Right lung (tissue), 10 donors: Measurements from ENCODE around the gene MRPL47. TPM values are rescaled to one million over a fixed set of nuclear protein-coding genes. Genes with fewer than 3 reads are reported as not detected.
"Not testable (repeated sequence)": the region's sequence is repeated elsewhere in the genome, so short reads cannot be mapped to it uniquely, and the experiment has no call there.

ENCODE experiments used
- DNase-seq, 2 donors: peaks; one replicate each; pipeline ENCODE4 v3.0.0-alpha.2; 2013
- long read RNA-seq, 8 donors: transcript quantifications; one replicate each; lab custom pipeline, GENCODE V29; 2026
- polyA plus RNA-seq, 5 donors: library from polyadenylated mRNA; unstranded; fragments of 120-200 nt; gene quantifications; one replicate each; pipeline versions ENCODE4 v1.2.1 to v1.2.3, GENCODE V29; 2013; ENCODE audit warnings: inconsistent platforms in 1 of 5, low replicate concordance in 1 of 5; ENCODE audit not compliant: insufficient read length in 5 of 5, insufficient read depth in 1 of 5

Gene MRPL47
- polyA plus RNA-seq, result 10 to 100 TPM; 41.1 to 62.8 (median 50.3) TPM
- long read RNA-seq, donor 1, transcript MRPL47-203 (7 exons, 1,370 nt), result major isoform, 32 of 35 reads
- long read RNA-seq, donor 1, partial matches to known transcripts, result 0 of 35 reads
- long read RNA-seq, donor 1, other reads (novel, unspliced or antisense), result 0 of 35 reads
- long read RNA-seq, donor 2, transcript MRPL47-202 (6 exons, 673 nt), result minor isoform, 5 of 21 reads
- long read RNA-seq, donor 2, transcript MRPL47-203 (7 exons, 1,370 nt), result major isoform, 16 of 21 reads
- long read RNA-seq, donor 2, partial matches to known transcripts, result 0 of 21 reads
- long read RNA-seq, donor 2, other reads (novel, unspliced or antisense), result 0 of 21 reads
- long read RNA-seq, donor 3, transcript MRPL47-203 (7 exons, 1,370 nt), result major isoform, 19 of 661 reads
- long read RNA-seq, donor 3, partial matches to known transcripts, result 613 of 661 reads
- long read RNA-seq, donor 3, other reads (novel, unspliced or antisense), result 28 of 661 reads
- long read RNA-seq, donor 4, transcript MRPL47-203 (7 exons, 1,370 nt), result major isoform, 11 of 14 reads
- long read RNA-seq, donor 4, partial matches to known transcripts, result 0 of 14 reads
- long read RNA-seq, donor 4, other reads (novel, unspliced or antisense), result 0 of 14 reads
- long read RNA-seq, donor 5, transcript MRPL47-203 (7 exons, 1,370 nt), result major isoform, 50 of 416 reads
- long read RNA-seq, donor 5, transcript MRPL47-202 (6 exons, 673 nt), result minor isoform, 6 of 416 reads
- long read RNA-seq, donor 5, partial matches to known transcripts, result 326 of 416 reads
- long read RNA-seq, donor 5, other reads (novel, unspliced or antisense), result 34 of 416 reads
- long read RNA-seq, donor 6, transcript MRPL47-202 (6 exons, 673 nt), result minor isoform, 6 of 31 reads
- long read RNA-seq, donor 6, transcript MRPL47-203 (7 exons, 1,370 nt), result major isoform, 25 of 31 reads
- long read RNA-seq, donor 6, partial matches to known transcripts, result 0 of 31 reads
- long read RNA-seq, donor 6, other reads (novel, unspliced or antisense), result 0 of 31 reads
- long read RNA-seq, donor 7, transcript MRPL47-203 (7 exons, 1,370 nt), result major isoform, 13 of 15 reads
- long read RNA-seq, donor 7, partial matches to known transcripts, result 0 of 15 reads
- long read RNA-seq, donor 7, other reads (novel, unspliced or antisense), result 0 of 15 reads
- long read RNA-seq, donor 8, transcript MRPL47-203 (7 exons, 1,370 nt), result major isoform, 17 of 20 reads
- long read RNA-seq, donor 8, partial matches to known transcripts, result 0 of 20 reads
- long read RNA-seq, donor 8, other reads (novel, unspliced or antisense), result 0 of 20 reads

DNA sequence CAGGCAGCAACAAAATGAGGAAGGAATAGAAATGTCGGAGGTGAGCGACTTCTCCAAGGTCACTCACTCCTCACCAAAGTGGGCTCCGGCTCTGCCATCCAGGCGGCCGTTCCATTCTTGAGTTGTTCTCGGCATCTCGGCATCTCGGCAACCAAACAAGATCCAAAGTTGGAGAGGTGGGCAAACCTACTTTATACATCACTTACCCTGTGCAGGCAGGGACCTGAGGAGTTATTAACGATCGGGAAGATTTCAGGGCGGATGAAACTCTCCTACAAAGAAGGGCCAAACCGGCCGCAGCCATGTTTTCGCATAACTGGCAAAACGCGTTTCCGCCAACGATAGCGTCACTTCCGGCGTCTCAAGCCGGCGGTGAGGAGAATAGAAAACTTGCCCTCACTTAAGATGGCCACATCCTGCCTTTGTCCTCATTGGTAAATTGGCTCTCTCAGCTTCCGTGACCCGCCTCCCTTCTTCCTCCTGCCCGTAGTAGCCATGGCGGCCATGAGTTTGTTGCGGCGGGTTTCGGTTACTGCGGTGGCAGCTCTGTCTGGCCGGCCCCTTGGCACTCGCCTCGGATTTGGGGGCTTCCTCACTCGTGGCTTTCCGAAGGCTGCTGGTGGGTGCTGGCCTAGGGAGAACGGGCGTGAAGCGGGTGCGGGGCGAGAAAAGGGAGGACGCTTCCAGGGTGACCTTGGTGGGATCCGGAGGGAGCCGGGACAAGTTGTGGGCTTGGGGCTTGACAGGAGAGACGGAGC lies at the start of gene MRPL47, which contains the start of gene NDUFB5:
Gene MRPL47 (minus strand): TSS at position 318 of the 758 bp plus-strand sequence. CDS start 14 bp downstream, at position 304.
Gene NDUFB5 (plus strand): TSS at position 474 of the 758 bp plus-strand sequence. CDS start 22 bp downstream, at position 496.
- DNase-seq, result peak; percentile 96 to 97

GRCh38 chr3:179653096-179653797 lies 48.8 kb upstream of the MRPL47 start:
- peak; percentile 76 to 78 for DNase-seq

DNA sequence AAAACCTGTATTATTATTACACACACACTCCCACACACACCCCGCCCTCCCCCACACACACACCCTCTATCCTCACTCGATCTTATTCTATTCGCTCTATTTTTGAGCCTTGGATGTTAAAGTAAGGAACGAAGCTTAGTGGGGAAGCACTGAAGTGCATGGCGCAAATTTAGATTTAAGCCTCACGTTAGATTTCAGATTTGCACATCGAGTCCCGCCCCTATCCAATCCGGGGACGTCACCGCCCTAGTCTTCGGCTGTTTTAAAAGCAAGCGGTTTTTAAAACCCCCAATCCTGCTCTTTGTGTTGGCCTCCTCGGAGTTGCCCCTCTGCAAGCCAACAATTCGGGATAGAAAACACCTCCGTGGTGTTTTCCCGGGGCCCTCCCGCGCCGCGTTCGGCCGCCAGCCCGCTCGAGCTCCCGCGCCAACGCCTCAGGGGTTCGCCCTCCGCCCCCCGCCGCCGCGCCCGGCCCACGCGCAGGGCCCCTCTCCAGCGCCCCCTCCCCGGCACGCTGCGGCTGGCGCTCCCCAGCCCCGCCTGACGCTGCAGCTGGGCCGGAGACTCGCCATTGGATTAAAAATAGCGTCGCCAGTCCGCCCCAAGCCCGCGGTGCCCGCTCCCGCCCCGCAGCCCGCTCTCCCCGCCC lies 48.1 kb upstream of the MRPL47 start, which contains the start of gene USP13:
Gene USP13 (plus strand): TSS at position 594 of the 649 bp plus-strand sequence. CDS start 186 bp downstream, outside the sequence.
- peak; percentile 77 to 79 for DNase-seq

DNA sequence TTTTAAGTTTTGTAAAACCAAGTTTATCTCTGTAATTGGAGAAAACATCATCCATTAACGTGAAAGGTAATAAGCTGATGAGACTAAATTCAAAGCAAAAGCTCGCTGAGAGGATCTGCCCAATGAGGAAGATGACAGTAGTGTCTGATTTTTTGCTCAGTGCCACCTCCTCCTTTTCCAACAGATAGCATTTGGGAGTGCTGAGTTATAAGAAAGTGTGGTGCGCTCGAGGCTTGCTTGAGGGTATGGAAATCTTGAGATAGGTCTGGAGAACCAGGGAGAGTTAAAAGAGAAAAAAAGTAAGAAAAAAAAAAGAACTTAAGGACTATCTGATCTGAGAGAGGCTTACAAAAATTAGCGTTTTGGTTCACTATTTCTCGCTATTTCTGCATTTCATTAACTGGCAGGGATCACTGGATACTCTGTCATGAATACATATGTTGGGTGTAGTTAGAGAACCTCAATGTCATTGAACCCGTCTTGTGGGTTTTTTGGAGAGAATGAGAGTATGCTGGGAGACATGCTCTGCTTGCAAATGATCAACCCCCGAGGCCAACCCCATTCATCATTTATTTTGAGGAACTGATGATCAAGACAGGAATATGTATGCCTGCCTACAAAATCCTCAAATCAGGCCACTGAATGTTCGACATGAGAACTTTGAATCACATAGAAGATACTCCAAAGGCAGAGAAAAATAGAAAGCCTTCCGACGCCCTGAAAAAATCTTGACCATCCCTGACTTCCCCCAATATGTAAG lies 47.4 kb upstream of the MRPL47 start:
- DNase-seq, result no peak

DNA sequence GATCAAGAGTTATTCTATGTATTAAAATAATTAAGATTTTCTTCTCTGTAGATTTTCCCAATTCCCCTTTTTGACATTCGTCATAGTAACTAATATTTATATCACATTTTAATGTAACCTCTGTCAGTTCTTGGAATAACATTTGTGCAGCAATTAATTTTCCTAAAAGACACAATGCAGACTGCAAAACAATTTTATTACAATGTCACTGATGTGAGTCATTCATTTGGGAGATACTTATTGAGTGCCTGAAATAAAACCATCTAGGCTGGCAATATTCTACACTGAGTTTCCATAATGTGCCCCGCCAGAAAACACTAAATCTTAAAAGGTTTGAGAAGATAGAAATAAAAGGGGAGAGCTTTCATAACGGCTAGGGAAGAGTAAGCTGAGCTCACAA lies 41.7 kb upstream of the MRPL47 start:
- DNase-seq, result no peak

- DNase-seq, result not testable (repeated sequence)
These were observed 39.4 kb upstream of the MRPL47 start for GRCh38 chr3:179643837-179644236.

GRCh38 chr3:179642871-179643270 lies 38.4 kb upstream of the MRPL47 start:
- DNase-seq, result no peak

DNA sequence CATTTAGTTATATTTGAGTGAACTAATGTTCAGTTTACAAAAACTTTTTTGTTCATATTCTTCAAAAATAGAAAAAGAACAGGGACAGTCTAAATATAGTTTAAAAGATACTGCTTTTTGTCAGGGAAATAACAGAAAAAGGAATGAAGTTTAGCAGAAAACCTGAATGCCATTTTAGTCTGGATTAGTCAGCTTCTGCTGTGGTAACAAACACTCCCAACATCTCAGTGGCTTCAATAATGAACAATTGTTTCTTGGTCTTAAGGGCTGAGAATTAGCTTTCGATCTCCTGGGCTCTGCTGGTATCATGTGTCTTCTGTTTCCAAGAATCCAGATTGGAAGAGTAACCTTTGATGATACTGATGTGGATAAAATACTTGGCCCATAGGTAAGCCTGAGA lies 36.0 kb upstream of the MRPL47 start:
- DNase-seq, result no peak

DNA sequence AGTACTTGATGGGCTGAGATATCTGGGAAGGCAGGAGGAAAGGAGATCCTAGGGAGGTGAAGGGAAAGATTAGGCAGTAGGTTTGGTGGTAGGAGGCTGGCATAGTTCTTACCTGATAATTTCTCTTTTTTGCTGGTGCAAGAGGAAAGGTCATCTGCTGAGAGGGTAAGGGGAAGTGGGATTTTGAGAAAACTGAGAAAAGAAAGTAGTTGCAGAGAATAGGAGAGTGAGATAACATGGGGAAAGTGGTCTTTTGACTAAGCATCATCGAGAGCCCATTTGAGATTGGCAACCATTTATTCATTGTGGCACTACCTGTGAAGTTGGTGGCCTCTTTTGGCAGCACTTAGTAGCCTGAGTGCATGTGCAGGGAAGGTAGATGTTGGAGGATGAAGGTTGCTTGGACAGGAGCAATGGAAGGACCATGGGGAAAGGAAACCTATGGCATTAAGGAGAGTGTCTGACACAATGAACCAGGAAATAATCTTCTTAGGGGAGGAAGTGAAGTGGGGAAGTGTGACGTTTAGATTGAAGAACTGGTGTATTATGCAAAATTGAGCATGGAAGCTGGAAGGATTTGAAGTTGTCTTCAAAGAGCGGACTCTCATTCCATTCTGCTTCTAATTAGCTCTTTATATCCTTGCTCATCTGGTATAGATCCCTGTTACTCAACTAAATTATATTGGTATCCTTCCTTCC lies 26.5 kb upstream of the MRPL47 start:
- no peak for DNase-seq

DNA sequence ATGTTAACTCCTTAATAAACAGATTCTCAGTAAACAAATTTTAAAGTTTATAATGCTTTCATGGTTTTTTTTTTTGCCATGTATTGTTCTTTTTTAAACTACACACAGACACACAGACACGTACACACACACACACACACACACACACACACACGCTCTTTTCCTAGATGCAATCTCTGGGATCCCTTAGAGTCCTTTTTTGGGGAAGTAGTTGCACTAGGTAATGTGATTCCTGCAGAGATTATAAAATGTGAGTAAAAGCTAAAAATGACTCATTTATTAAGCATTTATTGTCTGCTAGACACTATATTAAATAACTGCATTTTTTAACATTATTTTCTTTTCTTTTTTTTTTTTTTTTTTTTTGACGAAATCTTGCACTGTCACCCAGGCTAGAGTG lies 20.0 kb upstream of the MRPL47 start:
- DNase-seq, result no peak

- no peak for DNase-seq
These were observed 17.6 kb upstream of the MRPL47 start for GRCh38 chr3:179622023-179622422.

- no peak for DNase-seq
These were observed 11.2 kb upstream of the MRPL47 start for GRCh38 chr3:179615458-179616173.

- DNase-seq, result no peak
These were observed 9.4 kb upstream of the MRPL47 start for GRCh38 chr3:179613807-179614206.

DNA sequence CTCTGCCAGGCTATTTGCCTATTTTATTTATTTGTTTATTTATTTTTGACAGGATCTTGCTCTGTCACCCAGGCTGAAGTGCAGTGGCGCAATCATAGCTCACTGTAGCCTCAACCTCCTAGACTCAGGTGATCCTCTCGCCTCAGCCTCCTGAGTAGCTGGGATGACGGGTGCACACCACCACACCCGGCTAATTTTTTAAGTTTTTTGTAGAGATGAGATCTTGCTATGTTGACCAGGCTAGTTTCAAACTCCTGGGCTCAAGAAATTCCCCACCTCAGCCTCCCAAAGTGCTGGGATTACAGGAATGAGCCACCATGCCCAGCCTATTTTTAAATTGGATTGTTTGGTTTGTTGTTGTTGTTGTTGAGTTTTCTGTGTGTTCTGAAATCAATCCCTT lies 5.6 kb upstream of the MRPL47 start:
- DNase-seq, result no peak

GRCh38 chr3:179608931-179609720 lies 4.7 kb upstream of the MRPL47 start:
- DNase-seq, result no peak

GRCh38 chr3:179606534-179607085 lies 2.2 kb upstream of the MRPL47 start:
- DNase-seq, result no peak
